ENCODE measurements around the gene ZNF606.

DNA sequence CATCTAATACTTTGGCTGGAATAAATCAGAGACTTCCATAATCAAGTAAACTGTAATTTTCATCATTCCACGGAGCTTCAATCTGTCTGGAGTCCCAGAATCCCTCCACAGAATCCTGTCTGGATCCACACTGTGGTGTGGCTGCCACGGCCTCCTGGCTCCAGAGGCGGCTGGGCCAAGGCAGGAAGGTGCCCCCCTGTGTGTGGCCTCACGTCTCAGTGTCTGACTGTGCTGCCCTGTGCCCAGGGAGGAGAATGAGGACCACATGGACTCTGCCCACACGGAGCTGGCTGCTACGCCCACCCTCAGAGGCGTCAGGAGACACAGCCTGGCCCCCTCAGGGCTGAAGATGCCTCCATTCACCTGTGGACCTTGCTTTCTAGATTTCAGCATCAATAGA is 44.2 kb upstream of the ZNF606 start:
- TF ChIP-seq, protein P1, sequence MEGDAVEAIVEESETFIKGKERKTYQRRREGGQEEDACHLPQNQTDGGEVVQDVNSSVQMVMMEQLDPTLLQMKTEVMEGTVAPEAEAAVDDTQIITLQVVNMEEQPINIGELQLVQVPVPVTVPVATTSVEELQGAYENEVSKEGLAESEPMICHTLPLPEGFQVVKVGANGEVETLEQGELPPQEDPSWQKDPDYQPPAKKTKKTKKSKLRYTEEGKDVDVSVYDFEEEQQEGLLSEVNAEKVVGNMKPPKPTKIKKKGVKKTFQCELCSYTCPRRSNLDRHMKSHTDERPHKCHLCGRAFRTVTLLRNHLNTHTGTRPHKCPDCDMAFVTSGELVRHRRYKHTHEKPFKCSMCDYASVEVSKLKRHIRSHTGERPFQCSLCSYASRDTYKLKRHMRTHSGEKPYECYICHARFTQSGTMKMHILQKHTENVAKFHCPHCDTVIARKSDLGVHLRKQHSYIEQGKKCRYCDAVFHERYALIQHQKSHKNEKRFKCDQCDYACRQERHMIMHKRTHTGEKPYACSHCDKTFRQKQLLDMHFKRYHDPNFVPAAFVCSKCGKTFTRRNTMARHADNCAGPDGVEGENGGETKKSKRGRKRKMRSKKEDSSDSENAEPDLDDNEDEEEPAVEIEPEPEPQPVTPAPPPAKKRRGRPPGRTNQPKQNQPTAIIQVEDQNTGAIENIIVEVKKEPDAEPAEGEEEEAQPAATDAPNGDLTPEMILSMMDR (IDR thresholded peaks at IDR 0.05) = no peak
- TF ChIP-seq POLR2A (IDR thresholded peaks at IDR 0.05) = no peak
